Measurements from ENCODE around the gene FOXA1.

The FOXA1 gene

GRCh38 chr14:37584211-37585100, 10.6 kb downstream of the FOXA1 start:
- Histone ChIP-seq H3K4me1 (no peaks in the 10 kb centered on the region), H3K27me3 (peaks cover 85% of the 10 kb centered on the region)
- no peak for DNase-seq

DNA sequence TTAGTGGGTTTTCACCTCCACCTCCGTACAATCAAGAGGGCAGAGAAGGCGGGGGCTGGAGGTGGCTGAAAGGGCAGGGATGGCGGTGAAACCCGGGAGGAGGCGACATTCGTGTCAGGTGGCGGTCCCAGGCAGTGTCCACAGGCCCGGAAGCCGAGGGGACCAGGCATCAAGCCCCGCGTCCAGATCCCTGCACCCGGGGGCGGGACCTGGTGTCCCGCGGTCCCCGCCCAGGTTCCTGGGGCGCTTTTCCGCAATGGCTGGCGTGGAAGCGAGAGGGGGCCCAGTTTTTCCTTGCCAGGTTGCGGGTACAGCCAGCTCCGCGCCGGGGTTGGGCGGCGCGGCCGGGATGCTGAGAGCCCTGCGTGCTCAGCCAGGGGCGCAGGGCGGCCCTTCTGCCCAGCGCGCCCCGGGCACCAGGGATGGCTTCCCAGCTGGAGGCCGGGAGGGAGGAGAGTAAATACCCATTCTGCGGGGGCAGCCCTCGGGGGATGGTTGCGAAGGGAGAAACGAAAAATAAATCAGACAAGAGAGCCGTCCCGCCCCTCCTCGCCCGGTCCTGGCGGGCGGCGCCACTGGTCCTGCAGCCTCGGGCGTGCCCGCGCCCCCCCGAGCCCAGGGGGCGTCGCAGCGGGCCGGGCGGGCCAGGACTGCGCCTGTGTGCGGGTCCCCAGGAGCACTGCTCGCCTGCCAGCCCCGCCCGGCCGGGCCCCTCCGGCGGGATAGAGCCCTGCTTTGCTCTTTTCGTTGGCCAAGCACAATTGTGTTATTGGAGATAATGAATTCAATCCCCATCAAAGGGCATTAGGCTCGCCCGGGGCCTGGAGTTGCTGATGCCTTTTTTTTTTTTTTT, 11.5 kb downstream of the FOXA1 start:
- Histone ChIP-seq H3K4me1 (no peaks in the 10 kb centered on the region), H3K4me3 (ENCODE audit: low read depth, low read length) (no peak overlapping the region), H3K9me3 (no peaks in the 10 kb centered on the region), H3K27me3 (peaks cover 81% of the 10 kb centered on the region), H3K36me3 (no peaks in the 10 kb centered on the region)
- DNase-seq, result no peak
- TF ChIP-seq, protein P1, sequence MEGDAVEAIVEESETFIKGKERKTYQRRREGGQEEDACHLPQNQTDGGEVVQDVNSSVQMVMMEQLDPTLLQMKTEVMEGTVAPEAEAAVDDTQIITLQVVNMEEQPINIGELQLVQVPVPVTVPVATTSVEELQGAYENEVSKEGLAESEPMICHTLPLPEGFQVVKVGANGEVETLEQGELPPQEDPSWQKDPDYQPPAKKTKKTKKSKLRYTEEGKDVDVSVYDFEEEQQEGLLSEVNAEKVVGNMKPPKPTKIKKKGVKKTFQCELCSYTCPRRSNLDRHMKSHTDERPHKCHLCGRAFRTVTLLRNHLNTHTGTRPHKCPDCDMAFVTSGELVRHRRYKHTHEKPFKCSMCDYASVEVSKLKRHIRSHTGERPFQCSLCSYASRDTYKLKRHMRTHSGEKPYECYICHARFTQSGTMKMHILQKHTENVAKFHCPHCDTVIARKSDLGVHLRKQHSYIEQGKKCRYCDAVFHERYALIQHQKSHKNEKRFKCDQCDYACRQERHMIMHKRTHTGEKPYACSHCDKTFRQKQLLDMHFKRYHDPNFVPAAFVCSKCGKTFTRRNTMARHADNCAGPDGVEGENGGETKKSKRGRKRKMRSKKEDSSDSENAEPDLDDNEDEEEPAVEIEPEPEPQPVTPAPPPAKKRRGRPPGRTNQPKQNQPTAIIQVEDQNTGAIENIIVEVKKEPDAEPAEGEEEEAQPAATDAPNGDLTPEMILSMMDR (IDR thresholded peaks at IDR 0.05; ENCODE audit: low read depth, low read length), result no peak

More at GRCh38 chr14:37584211-37585100, 10.6 kb downstream of the FOXA1 start:
- no peaks in the 10 kb centered on the region for H3K9me3 ChIP-seq
- TF ChIP-seq, protein P1 (IDR thresholded peaks at IDR 0.05; ENCODE audit: low read depth, low read length), result no peak
- H3K4me3 ChIP-seq (ENCODE audit: low read depth, low read length), result no peak overlapping the region
- H3K36me3 ChIP-seq, result no peaks in the 10 kb centered on the region

DNA sequence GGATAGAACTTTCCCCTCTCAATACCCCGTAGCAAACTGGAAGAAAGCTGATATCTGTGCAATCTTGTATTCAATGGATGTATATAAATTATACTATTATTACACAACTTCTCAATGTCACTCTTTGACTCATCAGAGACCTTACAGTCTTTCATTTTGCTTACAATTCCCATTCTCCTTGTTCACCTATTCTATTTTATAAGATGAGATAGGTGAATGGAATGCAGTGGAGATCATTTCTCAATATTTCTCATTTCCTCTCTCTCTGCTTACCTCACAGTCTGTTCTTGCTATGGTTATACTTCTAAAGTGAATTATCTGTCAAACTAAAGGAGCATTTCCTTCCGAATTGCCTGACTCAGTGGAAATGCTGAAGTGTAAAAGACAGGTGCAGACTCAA, 14.9 kb downstream of the FOXA1 start:
- TF ChIP-seq, protein P1 (IDR thresholded peaks at IDR 0.05; ENCODE audit: low read depth, low read length), result no peak
- H3K36me3 ChIP-seq, result no peaks in the 10 kb centered on the region
- DNase-seq, result no peak
- no peaks in the 10 kb centered on the region for H3K4me1 ChIP-seq
- no peaks in the 10 kb centered on the region for H3K9me3 ChIP-seq
- H3K27me3 ChIP-seq, result peaks cover 49% of the 10 kb centered on the region
- no peak overlapping the region for H3K4me3 ChIP-seq (ENCODE audit: low read depth, low read length)

DNA sequence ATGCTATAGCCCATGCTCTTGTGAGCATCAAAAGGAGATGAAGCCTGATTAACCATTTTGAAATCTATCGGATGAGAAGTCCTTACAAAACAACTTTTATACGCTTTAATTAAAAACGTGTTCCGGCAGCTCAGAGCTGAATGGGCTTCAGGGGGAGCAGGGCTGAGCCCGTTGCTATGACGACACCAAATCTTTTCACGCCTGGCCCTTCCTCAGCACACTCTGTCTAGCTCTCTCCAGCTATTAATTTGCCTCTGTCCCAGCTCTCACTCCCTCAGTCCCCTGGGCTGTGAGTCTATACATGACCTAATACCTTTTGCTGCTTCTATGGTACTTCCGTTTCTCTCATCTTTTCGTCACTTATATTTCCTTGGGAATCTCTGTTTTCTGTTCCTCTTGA, 15.8 kb downstream of the FOXA1 start:
- no peak for DNase-seq
- no peaks in the 10 kb centered on the region for H3K36me3 ChIP-seq
- H3K9me3 ChIP-seq, result no peaks in the 10 kb centered on the region
- H3K4me3 ChIP-seq (ENCODE audit: low read depth, low read length), result no peak overlapping the region
- no peaks in the 10 kb centered on the region for H3K4me1 ChIP-seq
- TF ChIP-seq, protein P1 (IDR thresholded peaks at IDR 0.05; ENCODE audit: low read depth, low read length), result no peak
- peaks cover 40% of the 10 kb centered on the region for H3K27me3 ChIP-seq

DNA sequence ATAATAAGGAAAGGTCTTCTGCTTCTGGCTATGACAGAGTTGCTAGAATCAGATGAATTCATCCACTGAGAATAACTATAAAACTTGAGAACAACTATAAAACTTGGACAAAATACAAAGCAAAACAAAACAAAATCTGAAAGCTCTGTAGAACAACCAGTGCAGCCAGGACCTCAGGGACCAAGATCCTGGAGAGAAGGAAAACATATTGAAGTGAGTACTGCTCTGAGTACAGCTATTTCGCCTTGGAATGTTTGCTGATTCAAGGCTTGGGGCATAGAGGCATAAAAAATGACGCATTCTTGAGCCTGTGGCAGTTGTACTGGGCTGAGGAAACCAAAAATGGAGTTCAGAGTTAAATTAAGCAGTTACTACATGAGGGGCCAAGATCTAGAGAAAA, 21.7 kb downstream of the FOXA1 start:
- Histone ChIP-seq H3K4me1 (no peaks in the 10 kb centered on the region), H3K4me3 (ENCODE audit: low read depth, low read length) (no peak overlapping the region)

More for the DNA sequence above, 21.7 kb downstream of the FOXA1 start:
- H3K36me3 ChIP-seq, result no peaks in the 10 kb centered on the region
- DNase-seq, result no peak
- no peaks in the 10 kb centered on the region for H3K9me3 ChIP-seq
- TF ChIP-seq, protein P1 (IDR thresholded peaks at IDR 0.05; ENCODE audit: low read depth, low read length), result no peak
- no peaks in the 10 kb centered on the region; the same call in 1 of the 2 replicates for H3K27me3 ChIP-seq
